Testis (tissue), 3 donors: ENCODE data around the gene ASIC5. TPM values are rescaled to one million over a fixed set of nuclear protein-coding genes. Genes with fewer than 3 reads are reported as not detected.

Experiments
- DNase-seq: peaks from one replicate; pipeline ENCODE4 v3.0.0-alpha.2; 2019
- H3K27ac ChIP-seq, 2 donors: fragments of 200-600 bp; sonication (generic); one replicate each; pipeline ENCODE4 v1.5.1; 2019
- H3K27me3 ChIP-seq: fragments of 200-600 bp; sonication (generic); one replicate; pipeline ENCODE4 v1.5.1; 2019
- H3K36me3 ChIP-seq: fragments of 200-600 bp; sonication (generic); one replicate; pipeline ENCODE4 v1.5.1; 2017; ENCODE audit warnings: low read depth; ENCODE audit errors: missing control alignments
- H3K4me1 ChIP-seq: fragments of 200-600 bp; sonication (generic); one replicate; pipeline ENCODE4 v1.5.1; 2019
- H3K4me3 ChIP-seq, 2 donors: fragments of 200-600 bp; sonication (generic); one replicate each; pipeline ENCODE4 v1.5.1; 2017 to 2019
- H3K9me3 ChIP-seq: fragments of 200-600 bp; sonication (generic); one replicate; pipeline ENCODE4 v1.5.1; 2017
- CTCF ChIP-seq, 3 experiments: fragments of 450-650 bp in 2 of 3; fragments of 200-600 bp in 1 of 3; sonication (generic) in 1 of 3; IDR thresholded peaks; one replicate each; pipeline ENCODE4 v1.5.1; 2016 to 2019; ENCODE audit warnings: antibody characterized with exemption in 3 of 3, mild to moderate bottlenecking in 2 of 3, moderate library complexity in 1 of 3
- POLR2A ChIP-seq: fragments of 450-650 bp; IDR thresholded peaks from one replicate; pipeline ENCODE4 v1.6.1; 2017; ENCODE audit warnings: antibody characterized with exemption, mild to moderate bottlenecking, moderate library complexity
- WGBS, 2 donors: methylation state at CpG; one replicate each; pipeline ENCODE4 v1.1.5; 2018; 5-methylcytosine and 5-hydroxymethylcytosine counted together
- intact Hi-C: fragments of 100-400 bp; cut with DNase I; formaldehyde crosslinking; loops from one replicate; pipeline ENCODE4 v1.15.1; 2023; ENCODE audit warnings: low total_unique reads
- polyA plus RNA-seq: library from polyadenylated mRNA; stranded (reverse); fragments of 350-450 nt; fragmentation: Illumina TruSeq; extraction: RNeasy Lipid Tissue Mini Kit (QIAGEN cat#74804); gene quantifications from one replicate; pipeline ENCODE4 v1.2.3, GENCODE V29; 2014; ENCODE audit warnings: low read depth, low replicate concordance; ENCODE audit not compliant: insufficient read depth
- total RNA-seq, 2 donors: library from RNA; depleted of rRNA; stranded (reverse); fragments of >200 nt; gene quantifications; one replicate each; pipeline ENCODE4 v1.2.3, GENCODE V29; 2016

Gene ASIC5
- total and polyA plus RNA-seq, 3 donors from 2014 or later = not detected

- Histone ChIP-seq H3K27me3 (no peaks in the 10 kb centered on the region), H3K9me3 (no peaks in the 10 kb centered on the region), H3K27ac (no peak overlapping the region), H3K4me1 (no peaks in the 10 kb centered on the region), H3K4me3 (no peak overlapping the region), H3K36me3 (no peaks in the 10 kb centered on the region)
- TF ChIP-seq CTCF (IDR thresholded peaks at IDR 0.05) (no peak), POLR2A (no peak)
- intact Hi-C loops = no loop called here
- WGBS, 2 donors = 91 to 92% methylated on average over 4 of the region's 4 CpGs
- no peak for DNase-seq
Measured at GRCh38 chr4:155908187-155909139, 42.4 kb upstream of the ASIC5 start.

DNA sequence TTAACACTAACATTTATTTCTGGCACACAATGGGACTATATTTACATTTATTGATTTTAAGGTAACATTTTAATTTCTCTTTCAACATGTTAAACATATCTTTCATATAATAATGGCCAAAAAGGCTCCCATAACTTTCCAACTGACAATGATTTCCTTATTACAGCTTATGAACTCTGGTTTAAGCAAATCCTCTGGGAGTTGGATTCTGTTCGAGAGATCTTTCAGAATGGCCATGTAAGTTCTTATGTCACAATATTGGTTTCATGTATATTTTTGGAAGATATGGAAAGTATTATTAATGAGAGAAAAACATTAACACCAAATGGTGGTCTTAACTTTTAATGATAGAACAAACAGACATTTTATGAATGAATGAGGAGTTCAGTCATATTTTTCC is 41.5 kb upstream of the ASIC5 start:
- TF ChIP-seq CTCF (IDR thresholded peaks at IDR 0.05) (no peak), POLR2A (no peak)
- no peaks in the 10 kb centered on the region for H3K27me3 ChIP-seq
- H3K36me3 ChIP-seq = no peaks in the 10 kb centered on the region
- 77 to 84% methylated on average over 1 of the region's 1 CpG for WGBS, 2 donors
- no peak overlapping the region for H3K27ac ChIP-seq
- DNase-seq = no peak
- no peak overlapping the region for H3K4me3 ChIP-seq
- H3K9me3 ChIP-seq = no peaks in the 10 kb centered on the region
- H3K4me1 ChIP-seq = no peaks in the 10 kb centered on the region
- intact Hi-C loops = no loop called here

GRCh38 chr4:155906554-155907247 is 40.6 kb upstream of the ASIC5 start:
- H3K27me3 ChIP-seq = no peaks in the 10 kb centered on the region
- 64 to 69% methylated on average over 6 of the region's 6 CpGs for WGBS, 2 donors

GRCh38 chr4:155904331-155904730 is 38.3 kb upstream of the ASIC5 start:
- 46 to 47% methylated on average over 3 of the region's 3 CpGs for WGBS, 2 donors
- Histone ChIP-seq H3K4me1 (no peaks in the 10 kb centered on the region), H3K4me3 (no peak overlapping the region), H3K9me3 (no peaks in the 10 kb centered on the region), H3K36me3 (no peaks in the 10 kb centered on the region), H3K27me3 (no peaks in the 10 kb centered on the region), H3K27ac (no peak overlapping the region)
- no peak for DNase-seq
- intact Hi-C loops = no loop called here
- TF ChIP-seq CTCF (IDR thresholded peaks at IDR 0.05) (no peak), POLR2A (no peak)

More at GRCh38 chr4:155906554-155907247, 40.6 kb upstream of the ASIC5 start:
- DNase-seq = no peak
- TF ChIP-seq POLR2A (no peak), CTCF (IDR thresholded peaks at IDR 0.05) (no peak)
- Histone ChIP-seq H3K36me3 (no peaks in the 10 kb centered on the region), H3K4me3 (no peak overlapping the region), H3K4me1 (no peaks in the 10 kb centered on the region), H3K9me3 (no peaks in the 10 kb centered on the region), H3K27ac (no peak overlapping the region)
- intact Hi-C loops = no loop called here
